ENCODE measurements around the gene NDUFA3.

DNA sequence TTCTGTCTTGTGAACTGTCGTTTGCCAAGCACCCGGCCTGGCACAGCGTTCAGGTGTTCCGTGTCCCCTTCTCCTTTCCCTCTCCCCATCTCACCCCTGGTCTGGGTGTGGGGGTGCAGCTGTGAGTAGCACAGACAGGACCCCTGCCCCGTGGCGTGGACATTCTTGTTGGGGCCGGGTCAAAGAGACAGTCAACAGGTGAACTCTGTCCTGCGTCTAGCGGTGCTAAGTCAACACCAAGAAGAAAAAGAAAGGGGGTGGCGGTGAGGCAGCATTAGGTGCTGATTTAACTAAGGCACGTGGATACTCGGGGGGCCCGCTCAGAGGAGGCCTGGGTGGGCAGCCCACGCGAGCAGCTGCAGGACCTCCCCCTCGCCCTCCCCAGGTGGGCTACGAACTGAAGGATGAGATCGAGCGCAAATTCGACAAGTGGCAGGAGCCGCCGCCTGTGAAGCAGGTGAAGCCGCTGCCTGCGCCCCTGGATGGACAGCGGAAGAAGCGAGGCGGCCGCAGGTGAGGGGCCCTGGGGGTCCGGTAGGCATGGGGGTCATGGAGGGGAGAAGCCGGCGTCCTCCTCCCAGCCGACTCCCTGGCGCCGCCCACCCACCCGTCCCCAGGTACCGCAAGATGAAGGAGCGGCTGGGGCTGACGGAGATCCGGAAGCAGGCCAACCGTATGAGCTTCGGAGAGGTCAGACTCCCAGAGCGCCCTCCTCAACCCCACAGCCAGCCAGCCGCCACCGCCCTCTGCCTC, 25.2 kb downstream of the NDUFA3 start:
- TF ChIP-seq, protein P1, sequence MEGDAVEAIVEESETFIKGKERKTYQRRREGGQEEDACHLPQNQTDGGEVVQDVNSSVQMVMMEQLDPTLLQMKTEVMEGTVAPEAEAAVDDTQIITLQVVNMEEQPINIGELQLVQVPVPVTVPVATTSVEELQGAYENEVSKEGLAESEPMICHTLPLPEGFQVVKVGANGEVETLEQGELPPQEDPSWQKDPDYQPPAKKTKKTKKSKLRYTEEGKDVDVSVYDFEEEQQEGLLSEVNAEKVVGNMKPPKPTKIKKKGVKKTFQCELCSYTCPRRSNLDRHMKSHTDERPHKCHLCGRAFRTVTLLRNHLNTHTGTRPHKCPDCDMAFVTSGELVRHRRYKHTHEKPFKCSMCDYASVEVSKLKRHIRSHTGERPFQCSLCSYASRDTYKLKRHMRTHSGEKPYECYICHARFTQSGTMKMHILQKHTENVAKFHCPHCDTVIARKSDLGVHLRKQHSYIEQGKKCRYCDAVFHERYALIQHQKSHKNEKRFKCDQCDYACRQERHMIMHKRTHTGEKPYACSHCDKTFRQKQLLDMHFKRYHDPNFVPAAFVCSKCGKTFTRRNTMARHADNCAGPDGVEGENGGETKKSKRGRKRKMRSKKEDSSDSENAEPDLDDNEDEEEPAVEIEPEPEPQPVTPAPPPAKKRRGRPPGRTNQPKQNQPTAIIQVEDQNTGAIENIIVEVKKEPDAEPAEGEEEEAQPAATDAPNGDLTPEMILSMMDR (conservative IDR thresholded peaks at IDR 0.05; ENCODE audit: low read depth, low read length), result no peak
- no peak for TF ChIP-seq EZH2 (IDR thresholded peaks at IDR 0.05; ENCODE audit: borderline replicate concordance, low read depth, low read length, poor library complexity, severe bottlenecking)
